ENCODE measurements around the gene BTBD9.

BTBD9 gene

GRCh38 chr6:38341496-38341895, 298.2 kb downstream of the BTBD9 start:
- DNase-seq (ENCODE audit: low spot score), result no peak

GRCh38 chr6:38339914-38340313, 299.8 kb downstream of the BTBD9 start:
- DNase-seq (ENCODE audit: low spot score), result no peak

GRCh38 chr6:38337819-38338465, 301.8 kb downstream of the BTBD9 start:
- DNase-seq (ENCODE audit: low spot score), result no peak

- DNase-seq (ENCODE audit: low spot score), result no peak
Observed at GRCh38 chr6:38336922-38337321, 302.8 kb downstream of the BTBD9 start.

- DNase-seq (ENCODE audit: low spot score), result no peak
Observed at GRCh38 chr6:38326837-38327236, 312.9 kb downstream of the BTBD9 start.

- DNase-seq (ENCODE audit: low spot score), result no peak
Observed at GRCh38 chr6:38323216-38323615, 316.5 kb downstream of the BTBD9 start.

GRCh38 chr6:38322138-38322537, 317.6 kb downstream of the BTBD9 start:
- no peak for DNase-seq (ENCODE audit: low spot score)

GRCh38 chr6:38320843-38321242, 318.9 kb downstream of the BTBD9 start:
- DNase-seq (ENCODE audit: low spot score), result no peak

GRCh38 chr6:38320358-38320757, 319.4 kb downstream of the BTBD9 start:
- no peak for DNase-seq (ENCODE audit: low spot score)

GRCh38 chr6:38319256-38320212, 320.2 kb downstream of the BTBD9 start:
- DNase-seq (ENCODE audit: low spot score), result no peak

GRCh38 chr6:38316099-38316868, 323.4 kb downstream of the BTBD9 start:
- DNase-seq (ENCODE audit: low spot score), result no peak

- no peak for DNase-seq (ENCODE audit: low spot score)
Observed at GRCh38 chr6:38311201-38311600, 328.5 kb downstream of the BTBD9 start.

GRCh38 chr6:38310061-38310460, 329.7 kb downstream of the BTBD9 start:
- peak; percentile 45 for DNase-seq (ENCODE audit: low spot score)

- DNase-seq (ENCODE audit: low spot score), result no peak
Observed at GRCh38 chr6:38307740-38308139, 332.0 kb downstream of the BTBD9 start.

GRCh38 chr6:38306931-38307330, 332.8 kb downstream of the BTBD9 start:
- no peak for DNase-seq (ENCODE audit: low spot score)

GRCh38 chr6:38305995-38306681, 333.6 kb downstream of the BTBD9 start:
- DNase-seq (ENCODE audit: low spot score), result no peak

- no peak for DNase-seq (ENCODE audit: low spot score)
Observed at GRCh38 chr6:38302838-38303237, 336.9 kb downstream of the BTBD9 start.

GRCh38 chr6:38302081-38302480, 337.6 kb downstream of the BTBD9 start:
- DNase-seq (ENCODE audit: low spot score), result no peak

GRCh38 chr6:38290133-38290799, 349.5 kb downstream of the BTBD9 start:
- no peak for DNase-seq (ENCODE audit: low spot score)

- no peak for DNase-seq (ENCODE audit: low spot score)
Observed at GRCh38 chr6:38287487-38287886, 352.2 kb downstream of the BTBD9 start.

GRCh38 chr6:38284802-38285394, 354.8 kb downstream of the BTBD9 start:
- no peak for DNase-seq (ENCODE audit: low spot score)
